Naive B cell (primary cell): ENCODE results near the gene ARHGEF7. TPM values are rescaled to one million over a fixed set of nuclear protein-coding genes. Genes with fewer than 3 reads are reported as not detected.

Experiments
- ATAC-seq, 2 donors: fragments of 150-1000 bp; cut with Tn5 transposase; 2 replicates each; pipeline ENCODE4 v1.10.0; 2021; ENCODE audit warnings: low read depth in 2 of 2, mild to moderate bottlenecking in 2 of 2, moderate library complexity in 2 of 2
- DNase-seq: peaks from one replicate; pipeline ENCODE4 v3.0.0; 2022
- H3K27ac Mint-ChIP-seq, 6 donors: one replicate each; pipeline ENCODE4 v1.8.0; 2020 to 2022; ENCODE audit warnings: mild to moderate bottlenecking in 6 of 6, mixed read lengths in 6 of 6, moderate library complexity in 5 of 6, inconsistent platforms in 2 of 6
- H3K27me3 Mint-ChIP-seq, 3 donors: one replicate each; pipeline ENCODE4 v1.8.0; 2021 to 2022; ENCODE audit warnings: mixed read lengths in 3 of 3, mild to moderate bottlenecking in 1 of 3
- H3K36me3 Mint-ChIP-seq, 2 donors: one replicate each; pipeline ENCODE4 v1.8.0; 2020 to 2022; ENCODE audit warnings: mixed read lengths in 2 of 2, inconsistent platforms in 1 of 2, mild to moderate bottlenecking in 1 of 2
- H3K4me1 Mint-ChIP-seq, 3 donors: one replicate each; pipeline ENCODE4 v1.8.0; 2020 to 2022; ENCODE audit warnings: mixed read lengths in 3 of 3, inconsistent platforms in 1 of 3, mild to moderate bottlenecking in 1 of 3, moderate library complexity in 1 of 3
- H3K4me3 Mint-ChIP-seq, 8 donors: one replicate each; pipeline ENCODE4 v1.8.0; 2020 to 2022; ENCODE audit warnings: mild to moderate bottlenecking in 8 of 8, mixed read lengths in 8 of 8, moderate library complexity in 8 of 8, inconsistent platforms in 2 of 8
- H3K9me3 Mint-ChIP-seq, 7 donors: one replicate each; pipeline ENCODE4 v1.8.0; 2020 to 2022; ENCODE audit warnings: mixed read lengths in 7 of 7, mild to moderate bottlenecking in 5 of 7, inconsistent platforms in 2 of 7, moderate library complexity in 1 of 7
- polyA plus RNA-seq, 6 donors: library from polyadenylated mRNA; unstranded; fragments of 300-500 nt; fragmentation: Illumina TruSeq; gene quantifications; one replicate each; pipeline ENCODE4 v1.2.3, GENCODE V29; 2021; ENCODE audit warnings: low read depth in 6 of 6

The ARHGEF7 gene
- polyA plus RNA-seq, 6 donors from 2014 or later = 9.1 to 26.9 (median 17.5) TPM

DNA sequence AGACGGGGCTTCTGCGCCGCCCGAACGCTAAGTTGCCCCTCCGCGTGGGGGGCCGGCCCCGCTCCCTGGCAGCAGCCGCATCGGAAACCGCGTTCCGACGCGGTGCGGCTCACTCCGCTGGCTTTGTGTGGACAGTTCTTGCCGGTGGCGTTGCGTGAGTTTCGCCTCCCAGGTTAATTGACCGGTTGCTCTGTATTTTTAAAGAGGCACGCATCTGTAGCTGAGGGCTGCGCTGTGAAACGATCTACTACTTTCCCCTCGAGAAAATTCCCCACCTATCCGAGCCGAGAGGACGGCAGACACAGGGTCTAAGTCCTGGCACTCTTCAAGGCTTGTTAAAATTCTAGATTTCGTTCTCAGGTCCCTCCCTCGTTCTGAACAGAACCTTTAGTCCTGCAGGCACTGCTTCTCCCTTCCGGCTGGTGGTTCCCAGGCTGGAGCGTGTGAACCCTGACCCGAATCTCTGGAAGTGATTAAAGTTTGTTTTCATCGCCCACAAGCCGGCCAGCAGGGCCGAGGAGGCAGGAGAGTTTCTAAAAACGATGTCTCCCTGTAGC is 933 bp downstream of the ARHGEF7 start:
- Mint-ChIP-seq H3K4me1 (peaks cover 12 to 17% (median 16%) of the 10 kb centered on the region in 3 donors), H3K27me3 (peaks cover 61 to 77% (median 73%) of the 10 kb centered on the region in 3 donors)

DNA sequence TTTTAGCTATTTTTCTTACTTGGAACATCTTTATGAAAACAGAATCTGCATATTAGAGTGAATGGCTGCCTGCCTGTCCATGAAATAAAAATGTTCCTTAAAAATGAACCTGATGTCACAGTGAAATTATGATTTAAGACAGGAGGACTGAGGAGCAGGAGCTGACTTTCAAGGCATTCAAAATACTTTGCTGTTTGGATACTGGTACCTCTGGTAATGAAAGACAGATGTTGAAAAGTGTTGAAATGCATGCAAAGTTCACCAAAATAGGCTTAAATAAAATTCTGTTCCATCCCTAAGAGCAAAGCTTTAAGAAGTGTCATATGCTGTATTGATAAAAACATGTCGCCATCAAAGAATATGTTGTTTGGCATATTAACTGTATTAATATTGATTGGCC is 1.7 kb downstream of the ARHGEF7 start:
- Mint-ChIP-seq H3K27ac (no peak overlapping the region), H3K36me3 (peaks cover 0 to 4% of the 10 kb centered on the region in 2 donors), H3K4me3 (peak overlapping the region in 5 of 8 donors; percentile 12 to 95 (median 86)), H3K4me1 (peaks cover 12 to 17% (median 16%) of the 10 kb centered on the region in 3 donors), H3K9me3 (no peaks in the 10 kb centered on the region), H3K27me3 (peaks cover 61 to 77% (median 67%) of the 10 kb centered on the region in 3 donors)
- no peak for ATAC-seq
- no peak for DNase-seq

More for the DNA sequence above, 933 bp downstream of the ARHGEF7 start:
- DNase-seq (no peak), ATAC-seq (no peak)
- H3K36me3 Mint-ChIP-seq = peaks cover 0 to 4% of the 10 kb centered on the region in 2 donors
- peak overlapping the region; percentile 80 to 95 (median 92) for H3K4me3 Mint-ChIP-seq
- no peaks in the 10 kb centered on the region for H3K9me3 Mint-ChIP-seq
- peak overlapping the region in 2 of 6 donors; percentile 4 to 78 for H3K27ac Mint-ChIP-seq

DNA sequence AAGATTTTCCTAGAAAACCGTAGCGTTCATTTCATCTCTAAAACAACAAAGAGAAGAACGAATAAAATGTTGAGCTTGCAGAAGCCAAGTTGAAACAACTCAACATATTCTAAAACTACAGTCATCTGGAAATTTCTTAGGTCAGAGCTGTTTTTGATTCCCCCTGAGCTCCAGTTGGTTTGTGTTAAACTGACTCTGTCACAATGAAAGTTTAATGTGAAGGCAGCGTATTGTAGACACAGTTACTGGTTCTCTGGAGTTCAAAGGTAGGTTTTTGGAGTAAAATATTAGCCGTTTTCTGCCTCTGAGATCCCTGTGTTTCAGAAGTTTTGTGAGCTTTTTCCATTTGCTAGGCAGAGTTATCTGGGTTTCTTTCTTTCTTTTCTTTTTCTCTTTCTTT is 2.2 kb downstream of the ARHGEF7 start:
- Mint-ChIP-seq H3K36me3 (peaks cover 0 to 4% of the 10 kb centered on the region in 2 donors), H3K4me1 (peaks cover 12 to 17% (median 16%) of the 10 kb centered on the region in 3 donors), H3K9me3 (no peaks in the 10 kb centered on the region), H3K27ac (peak overlapping the region in 1 of 6 donors; percentile 26), H3K4me3 (peak overlapping the region in 1 of 8 donors; percentile 95), H3K27me3 (peaks cover 60 to 74% (median 64%) of the 10 kb centered on the region in 3 donors)
- no peak for ATAC-seq
- no peak for DNase-seq

DNA sequence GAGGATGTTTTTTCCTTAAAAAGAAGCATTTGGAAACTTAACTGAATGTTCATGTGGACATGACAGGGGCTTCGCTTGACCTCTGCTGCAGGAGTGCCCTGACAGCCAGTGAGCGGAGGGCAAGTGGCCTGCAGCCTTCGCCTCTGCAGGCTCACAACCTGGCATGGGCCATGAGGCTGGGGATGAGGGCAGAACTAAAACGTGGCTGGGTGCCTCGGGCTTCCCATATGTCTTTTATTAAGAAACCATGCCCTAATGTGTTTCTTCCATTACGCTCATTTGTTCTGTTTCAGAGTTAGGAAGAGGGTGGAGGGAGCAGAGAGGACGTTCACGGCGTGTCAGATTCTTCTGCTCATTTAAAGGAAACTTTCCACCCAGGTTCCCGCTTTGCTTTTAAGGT is 2.9 kb downstream of the ARHGEF7 start:
- Mint-ChIP-seq H3K27me3 (peaks cover 53 to 73% (median 60%) of the 10 kb centered on the region in 3 donors), H3K4me1 (peaks cover 12 to 17% (median 16%) of the 10 kb centered on the region in 3 donors), H3K36me3 (peaks cover 0 to 4% of the 10 kb centered on the region in 2 donors), H3K4me3 (peak overlapping the region in 1 of 8 donors; percentile 95), H3K9me3 (no peaks in the 10 kb centered on the region), H3K27ac (no peak overlapping the region)
- DNase-seq (no peak), ATAC-seq (no peak)

DNA sequence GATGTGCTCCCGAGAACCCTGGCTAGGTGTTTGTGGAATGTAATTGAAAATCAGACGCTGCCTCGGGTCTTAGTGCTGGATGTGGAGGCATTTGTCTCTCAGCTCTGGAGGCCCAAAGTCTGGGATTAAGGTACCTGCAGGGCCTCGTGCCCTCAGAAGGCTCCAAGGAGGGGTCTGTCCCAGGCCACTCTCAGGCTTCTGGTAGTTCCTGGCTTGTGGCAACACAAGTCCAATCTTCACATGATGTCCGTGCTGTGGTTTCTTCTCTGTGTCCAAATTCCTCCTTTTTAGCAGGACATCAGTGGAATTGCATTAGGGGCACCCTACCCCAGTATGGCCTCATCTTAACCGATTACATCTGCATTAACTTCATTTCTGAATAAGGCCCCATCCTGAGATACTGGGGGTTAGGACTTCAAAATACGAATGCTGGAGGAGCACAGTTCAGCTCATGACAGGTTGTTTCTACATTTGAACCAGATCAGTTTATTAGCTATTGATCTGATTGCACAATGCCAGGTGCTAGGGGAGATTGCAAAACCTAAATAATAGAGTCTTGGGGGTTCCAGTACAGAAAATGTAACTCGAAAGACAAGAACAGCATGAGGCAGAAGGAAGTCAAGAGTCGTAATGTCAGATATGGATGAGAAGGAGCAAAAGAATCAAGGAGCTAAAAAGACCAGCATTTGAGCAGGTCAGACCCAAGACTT is 3.9 kb downstream of the ARHGEF7 start:
- Mint-ChIP-seq H3K4me1 (peaks cover 12 to 14% (median 12%) of the 10 kb centered on the region in 3 donors), H3K4me3 (peak overlapping the region in 1 of 8 donors; percentile 48), H3K9me3 (no peaks in the 10 kb centered on the region), H3K36me3 (peaks cover 4% of the 10 kb centered on the region in 2 donors), H3K27me3 (peaks cover 49 to 67% (median 57%) of the 10 kb centered on the region in 3 donors), H3K27ac (no peak overlapping the region)
- ATAC-seq = no peak
- DNase-seq = no peak

DNA sequence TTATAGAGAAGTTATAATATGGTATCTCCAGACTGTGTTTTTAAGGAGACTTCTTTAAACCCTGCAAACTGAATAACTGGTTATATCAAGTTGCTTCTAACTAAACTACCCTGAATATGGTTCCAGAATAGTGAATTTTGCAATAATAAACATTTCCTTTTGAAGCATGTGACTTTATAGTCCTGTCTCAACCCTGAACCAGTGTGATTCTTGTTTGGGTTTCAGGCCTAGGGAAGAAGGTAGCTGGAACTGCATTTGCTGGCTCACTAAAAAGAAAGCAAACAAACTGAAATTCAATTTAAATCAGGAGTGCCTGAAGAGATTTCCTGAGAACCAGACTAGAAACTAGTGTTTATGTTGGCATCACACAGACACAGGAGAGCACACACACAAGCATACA is 4.9 kb downstream of the ARHGEF7 start:
- no peak for ATAC-seq
- no peak for DNase-seq
- Mint-ChIP-seq H3K9me3 (no peaks in the 10 kb centered on the region), H3K27me3 (peaks cover 41 to 62% (median 53%) of the 10 kb centered on the region in 3 donors), H3K4me1 (peaks cover 4 to 6% (median 5%) of the 10 kb centered on the region in 3 donors), H3K36me3 (peaks cover 4 to 7% of the 10 kb centered on the region in 2 donors), H3K4me3 (no peak overlapping the region), H3K27ac (no peak overlapping the region)

DNA sequence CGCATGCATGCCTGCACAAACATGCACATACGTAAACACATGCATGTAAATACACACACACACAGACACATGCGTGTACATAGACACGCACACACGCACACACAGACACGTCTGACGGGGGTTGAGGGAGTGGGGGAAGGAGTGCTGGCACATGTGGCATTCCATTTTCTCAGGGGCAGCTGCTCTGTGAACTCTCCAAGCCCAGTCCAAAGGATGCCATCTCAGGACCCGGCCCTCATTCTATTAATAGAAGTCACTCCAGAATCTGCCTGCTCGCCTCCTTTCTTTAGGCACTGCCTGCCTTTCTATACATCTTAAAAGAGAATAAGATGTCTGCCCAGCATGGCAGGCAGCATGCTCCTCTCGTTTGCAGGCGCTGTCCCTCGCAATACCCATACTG is 5.3 kb downstream of the ARHGEF7 start:
- DNase-seq (no peak), ATAC-seq (no peak)
- H3K9me3 Mint-ChIP-seq = no peaks in the 10 kb centered on the region
- H3K36me3 Mint-ChIP-seq = peaks cover 4 to 7% of the 10 kb centered on the region in 2 donors
- no peak overlapping the region for H3K27ac Mint-ChIP-seq
- H3K4me1 Mint-ChIP-seq = peaks cover 4 to 6% (median 5%) of the 10 kb centered on the region in 3 donors
- no peak overlapping the region for H3K4me3 Mint-ChIP-seq
- H3K27me3 Mint-ChIP-seq = peaks cover 46 to 65% (median 56%) of the 10 kb centered on the region in 3 donors

DNA sequence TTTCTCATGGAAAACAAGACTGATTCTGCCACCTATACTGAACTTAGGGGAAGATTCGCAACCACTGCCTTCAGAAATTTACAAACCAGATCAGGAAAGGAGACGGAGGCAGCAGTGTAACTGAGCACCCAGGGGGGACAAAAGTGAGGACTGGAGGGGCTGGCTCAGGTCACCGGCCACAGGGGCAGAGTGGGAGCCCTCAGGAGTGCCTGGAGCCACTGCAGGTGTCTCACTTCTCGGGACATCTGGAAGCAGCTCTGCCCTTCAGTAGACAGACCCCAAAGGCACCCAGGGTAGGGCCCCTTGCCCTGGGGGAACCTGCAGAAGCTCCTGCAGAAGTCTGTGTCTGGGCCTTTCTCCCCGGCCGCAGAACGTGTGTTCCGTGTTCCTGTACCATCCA is 5.8 kb downstream of the ARHGEF7 start:
- DNase-seq (no peak), ATAC-seq (no peak)
- no peak overlapping the region for H3K27ac Mint-ChIP-seq
- peaks cover 3 to 7% of the 10 kb centered on the region in 2 donors for H3K36me3 Mint-ChIP-seq
- peaks cover 3 to 4% (median 4%) of the 10 kb centered on the region in 3 donors for H3K4me1 Mint-ChIP-seq
- peaks cover 47 to 66% (median 61%) of the 10 kb centered on the region in 3 donors for H3K27me3 Mint-ChIP-seq
- no peaks in the 10 kb centered on the region for H3K9me3 Mint-ChIP-seq
- H3K4me3 Mint-ChIP-seq = no peak overlapping the region

DNA sequence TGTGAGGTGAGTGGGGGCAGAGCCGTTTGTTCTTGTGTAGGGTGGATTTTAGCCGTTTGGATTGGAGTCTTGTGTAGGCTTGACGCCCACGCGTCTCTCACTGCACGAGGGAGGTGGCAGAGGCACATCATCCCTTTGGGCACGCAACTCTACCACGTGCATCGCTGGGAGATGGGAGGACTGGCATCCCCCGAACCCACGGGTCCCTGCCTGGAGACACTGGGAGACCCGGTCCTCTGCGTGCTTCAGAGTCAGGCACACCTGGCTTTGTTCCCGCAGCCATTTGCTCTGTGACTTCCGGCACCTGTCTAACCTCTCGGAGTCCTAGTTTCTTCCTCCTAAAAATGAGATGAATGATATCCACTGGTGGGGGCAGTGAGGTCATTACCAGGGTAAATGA is 6.4 kb downstream of the ARHGEF7 start:
- Mint-ChIP-seq H3K4me1 (no peaks in the 10 kb centered on the region), H3K9me3 (no peaks in the 10 kb centered on the region), H3K36me3 (peaks cover 0 to 7% of the 10 kb centered on the region in 2 donors), H3K4me3 (peak overlapping the region in 1 of 8 donors; percentile 25), H3K27ac (peak overlapping the region in 1 of 6 donors; percentile 12), H3K27me3 (peaks cover 41 to 63% (median 62%) of the 10 kb centered on the region in 3 donors)
- no peak for DNase-seq
- no peak for ATAC-seq

DNA sequence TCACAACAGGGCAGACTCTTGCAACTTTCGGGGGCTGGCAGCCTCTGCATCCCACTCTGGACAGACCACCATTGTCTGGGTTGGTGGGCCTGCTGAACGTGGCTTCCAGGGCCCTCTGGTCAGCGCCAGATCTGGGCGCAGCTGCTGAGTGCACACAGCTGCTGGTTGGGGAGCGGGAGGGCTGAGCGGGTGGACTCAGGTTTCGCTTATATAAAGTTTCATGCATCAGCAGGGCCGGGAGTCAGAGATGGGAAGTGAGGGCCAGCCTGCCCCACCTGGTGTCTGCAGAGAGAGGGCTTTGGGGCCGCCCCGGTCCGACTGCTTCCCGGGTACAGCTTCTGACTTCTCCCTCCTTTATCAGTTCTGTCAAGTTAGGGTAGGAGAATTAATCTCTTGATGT is 6.9 kb downstream of the ARHGEF7 start:
- no peak overlapping the region for H3K4me3 Mint-ChIP-seq
- ATAC-seq = no peak
- H3K4me1 Mint-ChIP-seq = no peaks in the 10 kb centered on the region
- DNase-seq = no peak
- no peaks in the 10 kb centered on the region for H3K9me3 Mint-ChIP-seq
- peaks cover 38 to 68% (median 62%) of the 10 kb centered on the region in 3 donors for H3K27me3 Mint-ChIP-seq
- no peak overlapping the region for H3K27ac Mint-ChIP-seq
- H3K36me3 Mint-ChIP-seq = peaks cover 0 to 7% of the 10 kb centered on the region in 2 donors

DNA sequence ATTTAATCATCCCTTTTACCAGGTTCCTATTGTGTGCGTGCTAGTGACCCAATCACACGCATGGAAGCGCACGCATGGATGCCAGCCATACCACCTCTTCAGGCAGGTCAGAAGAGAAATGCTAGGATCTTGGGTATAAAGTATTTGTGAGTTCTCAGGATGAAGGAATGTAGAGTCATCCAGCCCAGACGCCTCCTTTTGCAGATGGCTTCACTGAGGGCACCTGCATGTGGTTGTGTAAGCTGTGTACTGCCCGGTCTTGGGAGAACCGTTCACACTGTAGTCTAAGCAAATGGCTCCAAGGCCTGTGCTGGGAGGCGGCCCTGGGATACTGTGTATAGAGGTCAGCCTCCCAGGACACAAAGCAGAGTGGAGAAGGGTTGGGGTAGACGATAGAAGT is 7.5 kb downstream of the ARHGEF7 start:
- Mint-ChIP-seq H3K4me1 (no peaks in the 10 kb centered on the region), H3K9me3 (no peaks in the 10 kb centered on the region), H3K4me3 (no peak overlapping the region), H3K27me3 (peaks cover 34 to 64% (median 57%) of the 10 kb centered on the region in 3 donors), H3K36me3 (peaks cover 0 to 7% of the 10 kb centered on the region in 2 donors), H3K27ac (no peak overlapping the region)
- DNase-seq (no peak), ATAC-seq (no peak)

DNA sequence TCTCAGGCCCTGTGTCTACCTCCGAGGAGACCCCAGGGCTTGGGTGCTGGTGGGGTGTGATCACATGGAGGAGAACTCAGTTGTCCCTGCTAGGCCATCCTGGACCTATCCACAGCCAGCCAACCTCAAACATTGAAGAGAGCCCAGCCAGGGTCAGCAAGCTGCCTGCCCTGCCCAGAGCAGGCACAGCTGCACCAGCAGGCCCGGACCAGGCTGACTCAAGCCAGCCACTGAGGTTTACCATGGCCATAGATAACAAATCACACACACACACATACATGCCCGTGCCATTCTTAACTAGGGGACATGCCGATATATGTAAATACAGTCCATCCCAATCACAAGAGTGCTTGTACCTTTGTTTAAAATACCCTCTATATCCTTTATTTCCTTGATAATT is 8.1 kb downstream of the ARHGEF7 start:
- Mint-ChIP-seq H3K4me1 (no peaks in the 10 kb centered on the region), H3K27me3 (peaks cover 28 to 58% (median 51%) of the 10 kb centered on the region in 3 donors), H3K36me3 (peaks cover 0 to 7% of the 10 kb centered on the region in 2 donors), H3K9me3 (no peaks in the 10 kb centered on the region), H3K4me3 (no peak overlapping the region), H3K27ac (no peak overlapping the region)
- DNase-seq (no peak), ATAC-seq (no peak)

DNA sequence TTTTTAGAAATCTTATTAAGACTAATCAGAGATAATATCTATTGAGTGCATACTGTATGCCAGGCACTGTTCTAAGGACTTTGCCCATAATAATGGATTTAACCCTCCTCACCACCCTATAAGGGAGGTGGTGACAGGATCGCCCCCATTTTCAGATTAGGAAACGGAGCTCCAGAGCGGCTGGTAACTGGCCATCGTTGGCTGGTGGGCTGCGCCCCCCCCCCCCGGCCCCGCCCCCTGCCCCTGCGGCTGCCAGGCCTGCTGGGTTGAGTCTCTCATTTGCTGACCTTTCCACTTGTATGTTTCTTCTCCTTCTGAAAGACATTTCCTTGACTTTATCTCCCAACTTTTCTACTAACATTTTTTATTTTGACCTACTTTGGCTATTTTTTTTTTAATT is 8.5 kb downstream of the ARHGEF7 start:
- no peak for ATAC-seq
- Mint-ChIP-seq H3K27ac (no peak overlapping the region), H3K36me3 (peaks cover 0 to 7% of the 10 kb centered on the region in 2 donors)

DNA sequence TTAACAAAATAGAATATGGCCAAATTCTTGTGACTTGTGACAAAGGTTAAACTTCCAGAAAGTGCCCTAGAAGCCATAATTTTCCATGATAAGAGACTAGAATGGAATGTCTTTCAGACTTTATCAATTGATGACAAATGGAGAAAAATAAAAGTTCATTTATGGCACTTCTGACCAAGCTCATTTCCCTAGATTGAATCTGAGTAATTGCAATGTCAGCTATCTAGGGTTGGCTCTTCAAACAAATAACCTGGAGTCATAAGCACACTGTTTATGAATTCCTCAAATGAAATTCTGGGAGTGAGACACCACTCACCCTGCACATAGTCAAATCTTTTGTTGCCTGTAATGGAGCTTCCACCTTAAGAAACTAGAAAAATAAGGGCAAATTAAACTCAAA is 11.4 kb downstream of the ARHGEF7 start:
- no peak overlapping the region for H3K27ac Mint-ChIP-seq
- no peak overlapping the region for H3K4me3 Mint-ChIP-seq
- H3K9me3 Mint-ChIP-seq = no peaks in the 10 kb centered on the region
- H3K27me3 Mint-ChIP-seq = peaks cover 14 to 35% (median 30%) of the 10 kb centered on the region in 3 donors
- DNase-seq (no peak), ATAC-seq (no peak)
- H3K36me3 Mint-ChIP-seq = peaks cover 0 to 7% of the 10 kb centered on the region in 2 donors
- H3K4me1 Mint-ChIP-seq = peaks cover 0 to 6% (median under 1%) of the 10 kb centered on the region in 3 donors

More for the DNA sequence above, 8.5 kb downstream of the ARHGEF7 start:
- no peak overlapping the region for H3K4me3 Mint-ChIP-seq
- no peak for DNase-seq
- H3K27me3 Mint-ChIP-seq = peaks cover 28 to 53% (median 47%) of the 10 kb centered on the region in 3 donors
- no peaks in the 10 kb centered on the region for H3K4me1 Mint-ChIP-seq
- H3K9me3 Mint-ChIP-seq = no peaks in the 10 kb centered on the region
